GM19023 (cell line): ENCODE data around the gene DLST.
A peak's percentile ranks its signal among the peaks of the same experiment; 100 is the strongest.

Experiments
- ATAC-seq: cut with Tn5 transposase; IDR thresholded peaks from one replicate; pipeline ENCODE4 v1.9.1; 2021; ENCODE audit warnings: mild to moderate bottlenecking, moderate library complexity; ENCODE audit not compliant: unreplicated experiment

DLST gene

DNA sequence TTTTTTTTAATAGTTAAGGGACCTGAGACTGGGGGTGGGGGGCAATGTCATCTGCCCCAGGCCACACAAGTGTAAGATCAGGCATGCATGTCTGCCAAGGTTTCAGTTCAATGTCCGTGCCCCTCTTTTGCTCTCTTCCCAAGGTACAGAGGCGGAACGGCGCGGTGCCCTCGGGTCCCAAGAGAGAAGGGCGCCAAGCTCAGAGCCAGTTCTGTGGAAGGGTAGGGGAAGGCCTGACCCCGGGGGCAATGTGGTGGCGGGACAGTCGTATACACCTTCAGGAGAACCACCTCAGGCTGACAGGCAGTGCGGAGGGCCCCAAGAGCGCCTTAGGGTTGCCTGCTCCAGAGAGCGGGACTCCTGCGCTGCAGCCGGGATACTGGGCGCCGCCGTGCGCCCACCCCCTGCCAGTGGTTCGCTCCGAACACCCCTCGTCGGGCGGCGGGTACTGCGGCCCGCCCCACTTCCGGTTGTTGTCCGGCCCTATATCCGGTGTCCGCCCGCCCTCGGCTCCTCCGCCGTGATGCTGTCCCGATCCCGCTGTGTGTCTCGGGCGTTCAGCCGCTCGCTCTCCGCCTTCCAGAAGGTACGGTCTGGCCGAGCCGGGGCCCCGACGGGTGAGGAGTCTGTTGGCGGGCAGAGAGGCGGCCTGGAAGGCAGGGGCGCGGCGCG is at the start of gene DLST:
Gene DLST (plus strand): TSS at position 486 of the 672 bp plus-strand sequence. CDS start 38 bp downstream, at position 524.
- ATAC-seq: peak; percentile 89

- ATAC-seq: no peak
Observed at GRCh38 chr14:74832849-74833248, 48.9 kb upstream of the DLST start.

DNA sequence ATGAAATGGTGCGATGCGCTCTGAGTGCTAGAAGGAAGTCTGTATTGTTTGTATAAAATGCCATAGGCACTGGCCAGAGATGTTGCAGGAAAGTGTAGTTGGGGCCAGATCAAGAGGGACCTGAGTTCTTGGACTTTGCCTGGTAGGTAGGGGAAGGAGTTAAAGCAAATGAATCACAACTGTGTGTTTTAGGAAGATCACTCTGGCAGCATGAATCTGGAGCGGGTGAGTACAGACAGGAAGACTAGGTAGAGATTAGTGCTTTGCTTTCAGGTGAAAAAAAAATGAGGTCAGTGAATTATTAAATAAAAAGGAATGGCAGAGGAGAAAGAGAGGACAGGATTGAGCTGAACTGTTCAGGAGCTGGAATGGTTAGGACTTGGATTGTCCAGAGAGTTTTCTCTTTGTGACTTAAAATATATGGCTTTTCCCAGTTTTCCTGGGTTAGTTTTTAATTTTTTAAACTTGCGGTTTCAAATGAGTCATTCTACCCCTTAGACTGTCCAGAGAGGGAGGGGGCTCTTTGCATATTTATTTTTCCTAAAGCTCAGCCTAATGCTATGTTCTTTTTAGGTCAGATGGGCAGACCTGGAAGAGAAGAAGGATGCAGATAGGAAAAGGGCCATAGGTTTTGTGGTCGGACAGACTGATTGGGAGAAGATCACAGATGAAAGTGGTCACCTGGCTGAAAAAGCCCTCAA is 46.9 kb upstream of the DLST start:
- no peak for ATAC-seq

- no peak for ATAC-seq
Observed at GRCh38 chr14:74835645-74836250, 46.0 kb upstream of the DLST start.

- ATAC-seq: no peak
Observed at GRCh38 chr14:74836251-74836960, 45.3 kb upstream of the DLST start.

- ATAC-seq: no peak
Observed at GRCh38 chr14:74838166-74838565, 43.5 kb upstream of the DLST start.

DNA sequence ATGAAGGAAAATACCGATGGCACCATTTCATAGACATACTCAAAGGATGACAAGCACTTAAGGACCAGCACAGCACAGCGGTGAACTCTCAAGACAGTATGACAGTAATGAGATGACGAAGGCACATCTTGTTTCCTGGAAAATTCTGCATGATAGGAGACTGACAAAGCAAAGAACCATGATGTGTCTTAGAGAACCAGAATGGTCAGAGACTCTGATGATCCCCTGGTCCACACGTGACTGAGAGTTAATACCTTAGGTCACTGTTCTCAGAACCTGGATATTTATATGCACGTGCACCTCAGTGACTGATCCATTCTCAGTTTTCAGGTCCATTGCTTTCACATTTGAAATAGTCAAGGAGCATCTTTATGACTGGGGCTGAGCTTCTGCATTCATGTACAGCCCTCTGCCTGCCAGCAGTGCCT is 41.1 kb upstream of the DLST start:
- ATAC-seq: no peak

DNA sequence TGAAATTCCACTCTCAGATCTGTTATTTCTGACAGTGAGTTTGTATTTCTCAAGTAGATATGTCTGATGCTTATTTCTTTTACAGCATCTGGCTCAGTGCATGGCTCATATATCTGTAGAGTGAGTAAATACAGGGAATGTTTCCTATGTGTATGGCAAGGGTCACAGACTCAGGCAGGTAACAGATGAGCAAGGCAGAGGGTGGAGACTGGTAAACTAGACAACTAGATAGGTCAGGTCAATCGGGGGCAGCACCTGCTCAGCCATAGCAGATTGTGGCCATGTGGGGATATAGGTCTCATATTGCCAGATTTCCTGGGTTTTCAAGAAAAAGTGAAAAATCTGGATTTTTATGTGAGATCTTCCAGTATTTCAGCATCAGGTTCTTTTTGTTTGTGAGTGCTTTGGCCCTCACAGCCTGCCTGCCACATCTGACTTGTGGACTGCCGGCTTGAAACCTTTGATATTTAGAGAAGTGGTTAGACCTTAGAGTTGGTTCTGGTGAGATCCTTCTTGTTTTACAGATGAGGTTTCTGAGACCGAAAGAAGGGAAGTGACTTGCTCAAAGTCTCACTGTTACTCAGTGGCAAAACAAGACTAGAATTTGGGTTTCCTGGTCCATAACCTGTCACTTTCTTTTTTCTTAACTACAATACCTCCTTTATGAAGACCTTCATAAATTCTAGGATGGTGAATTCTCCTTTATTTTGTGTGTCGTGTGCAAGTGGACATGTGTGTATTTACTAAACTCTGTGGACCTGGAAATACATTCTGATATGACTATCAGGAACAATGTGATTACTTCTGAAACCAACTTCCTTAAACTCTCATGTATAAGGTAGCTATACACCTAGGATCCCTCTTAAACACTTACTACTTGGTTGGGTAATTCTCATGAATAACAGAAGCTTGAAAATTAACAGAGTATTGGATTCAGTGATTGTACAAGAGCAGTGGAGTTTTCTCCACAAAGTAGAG is 40.2 kb upstream of the DLST start:
- peak; percentile 78 for ATAC-seq

DNA sequence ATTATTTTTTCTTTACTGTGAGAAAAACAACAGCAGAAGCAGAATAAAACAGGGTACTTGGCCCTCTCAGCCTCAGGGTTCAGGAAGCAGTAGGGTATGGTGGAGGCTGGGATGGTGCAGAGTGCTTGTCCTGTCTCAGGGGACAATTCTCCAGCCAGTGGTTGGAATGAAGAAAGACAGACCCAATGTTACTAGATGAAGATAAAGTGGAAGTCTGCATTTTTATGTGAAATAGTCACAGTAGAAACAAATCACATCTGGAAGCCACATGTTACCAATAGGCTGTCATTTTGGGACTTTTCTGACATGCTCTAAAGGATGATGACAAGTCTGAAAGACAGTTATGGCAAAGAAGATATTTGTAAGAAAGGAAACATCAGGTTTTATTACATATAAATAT is 38.1 kb upstream of the DLST start:
- no peak for ATAC-seq

DNA sequence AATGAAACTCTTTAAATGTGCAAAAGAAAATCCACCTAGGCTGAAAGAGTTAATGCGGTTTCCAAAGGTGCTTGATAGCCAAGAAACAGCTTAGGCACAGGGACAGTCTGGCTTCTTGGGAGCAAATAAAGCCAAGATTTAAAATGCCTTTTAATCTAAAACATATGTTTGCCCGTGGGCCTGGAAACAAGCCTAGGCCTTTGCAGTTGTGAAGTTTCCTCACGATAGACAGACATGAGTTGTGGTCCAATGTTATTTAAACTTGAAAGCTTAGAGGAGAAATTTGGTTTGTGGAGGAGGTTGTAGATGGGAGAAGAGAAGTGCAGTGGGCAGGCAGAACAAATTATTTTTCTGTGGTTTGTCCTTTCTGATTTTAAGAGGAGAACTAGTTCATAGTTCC is 35.5 kb upstream of the DLST start:
- ATAC-seq: no peak

- no peak for ATAC-seq
Observed at GRCh38 chr14:74846968-74847665, 34.6 kb upstream of the DLST start.

GRCh38 chr14:74848768-74849167 is 32.9 kb upstream of the DLST start:
- no peak for ATAC-seq

GRCh38 chr14:74852922-74853530 is 28.7 kb upstream of the DLST start:
- no peak for ATAC-seq

GRCh38 chr14:74853581-74853980 is 28.1 kb upstream of the DLST start:
- no peak for ATAC-seq

DNA sequence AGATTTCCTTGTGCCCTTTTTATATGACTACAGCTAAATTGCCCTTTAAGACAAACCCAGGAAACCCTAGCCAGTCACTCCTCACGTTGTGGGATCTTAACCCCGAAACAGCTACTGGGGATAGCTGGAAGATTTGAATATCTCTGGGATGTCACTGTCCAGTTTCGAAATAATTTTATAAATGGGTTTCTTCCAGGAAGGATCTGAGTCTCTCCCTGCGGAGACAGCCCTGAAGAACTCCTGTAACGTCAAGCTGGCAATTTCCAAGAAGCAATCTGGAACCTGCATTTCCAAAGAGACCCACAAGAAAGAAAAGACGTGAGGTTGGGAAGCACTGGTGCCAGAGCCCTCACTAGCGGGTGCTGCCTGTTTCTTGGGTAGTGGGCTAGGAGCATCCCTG is 26.7 kb upstream of the DLST start:
- no peak for ATAC-seq

DNA sequence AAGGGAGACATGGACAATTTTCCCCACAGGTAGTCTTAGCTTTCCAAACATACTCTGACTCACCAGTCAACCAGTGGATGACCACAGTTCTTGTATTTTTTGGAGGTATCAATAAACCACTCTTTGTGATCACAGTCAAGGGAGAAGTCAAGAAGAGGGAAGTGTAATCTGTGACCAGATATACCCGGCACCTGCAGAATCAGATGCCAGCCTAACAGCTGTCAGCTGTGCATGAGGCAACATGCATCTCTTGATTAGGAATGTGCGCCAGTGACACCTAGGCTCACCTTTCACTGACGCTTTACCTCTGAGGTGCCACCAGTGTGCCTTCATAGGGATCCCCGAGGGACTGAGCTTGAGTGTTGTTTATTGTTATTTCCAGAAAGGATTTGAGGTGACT is 25.8 kb upstream of the DLST start:
- no peak for ATAC-seq

GRCh38 chr14:74856366-74856765 is 25.4 kb upstream of the DLST start:
- no peak for ATAC-seq

GRCh38 chr14:74858022-74858421 is 23.7 kb upstream of the DLST start:
- no peak for ATAC-seq
